GM18508 (cell line): Measurements from ENCODE around the gene CRAT.

Source experiments
- ATAC-seq: cut with Tn5 transposase; IDR thresholded peaks from one replicate; pipeline ENCODE4 v1.9.1; 2021; ENCODE audit warnings: moderate number of reproducible peaks; ENCODE audit not compliant: insufficient read depth, unreplicated experiment

CRAT gene

GRCh38 chr9:129110740-129111527 is at the start of gene CRAT, which contains the start of gene PTPA:
CRAT (minus strand) TSS chr9:129110793; CDS start chr9:129110509, 284 bp downstream.
PTPA (plus strand) TSS chr9:129111415; CDS start chr9:129111601, 186 bp downstream.
- no peak for ATAC-seq

DNA sequence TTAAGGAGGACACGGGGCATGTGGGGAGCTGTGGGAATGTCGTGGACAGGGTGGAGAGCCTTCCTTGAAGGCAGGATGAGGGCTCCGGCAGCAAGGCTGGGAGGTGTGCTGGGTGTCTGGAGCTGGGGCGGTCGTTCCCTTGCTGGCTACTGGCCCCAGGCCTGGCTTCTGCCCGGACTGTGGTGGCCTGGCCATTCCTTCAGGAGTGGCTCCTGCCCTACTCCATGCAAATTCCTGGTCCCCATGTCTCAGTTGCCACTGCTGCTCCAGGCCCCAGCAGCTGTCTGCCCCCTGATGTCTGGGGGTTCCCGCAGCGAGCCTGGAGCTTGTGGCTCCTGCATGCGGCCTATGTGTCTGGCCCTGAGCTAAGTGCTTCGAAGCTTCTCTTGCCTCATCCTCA is 45.6 kb upstream of the CRAT start:
- no peak for ATAC-seq

DNA sequence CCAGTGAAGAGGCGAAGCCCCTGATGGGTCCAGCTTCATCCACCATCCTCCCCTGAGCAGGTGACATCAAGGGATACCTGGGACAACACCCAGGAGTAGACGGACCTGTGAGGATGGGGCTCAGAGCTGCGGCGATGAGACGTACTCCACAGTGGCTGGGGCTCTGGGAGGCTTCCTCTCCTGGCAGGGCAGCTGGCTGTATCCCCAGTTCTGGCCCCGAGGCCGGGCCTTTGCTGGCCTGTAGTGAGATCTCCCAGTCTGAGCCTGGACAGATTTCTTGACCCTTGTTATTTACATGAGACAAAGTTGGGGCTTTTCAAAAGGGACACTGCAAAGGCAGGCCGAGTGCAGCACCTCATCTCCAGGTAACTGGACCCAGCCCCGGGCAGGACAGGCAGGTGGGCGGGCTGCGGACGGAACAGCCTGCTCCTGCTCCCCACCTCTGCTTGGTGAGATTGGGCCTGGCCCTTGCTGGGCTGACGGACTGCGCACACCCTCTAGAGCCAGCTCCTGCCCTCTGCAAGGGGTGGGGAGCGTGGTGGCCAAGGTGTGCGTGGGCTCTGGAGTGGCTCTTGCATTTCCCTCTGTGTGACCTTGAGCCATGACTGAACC is 44.4 kb upstream of the CRAT start:
- no peak for ATAC-seq

GRCh38 chr9:129151469-129151868 is 40.9 kb upstream of the CRAT start:
- no peak for ATAC-seq

GRCh38 chr9:129150672-129151211 is 40.1 kb upstream of the CRAT start:
- no peak for ATAC-seq

DNA sequence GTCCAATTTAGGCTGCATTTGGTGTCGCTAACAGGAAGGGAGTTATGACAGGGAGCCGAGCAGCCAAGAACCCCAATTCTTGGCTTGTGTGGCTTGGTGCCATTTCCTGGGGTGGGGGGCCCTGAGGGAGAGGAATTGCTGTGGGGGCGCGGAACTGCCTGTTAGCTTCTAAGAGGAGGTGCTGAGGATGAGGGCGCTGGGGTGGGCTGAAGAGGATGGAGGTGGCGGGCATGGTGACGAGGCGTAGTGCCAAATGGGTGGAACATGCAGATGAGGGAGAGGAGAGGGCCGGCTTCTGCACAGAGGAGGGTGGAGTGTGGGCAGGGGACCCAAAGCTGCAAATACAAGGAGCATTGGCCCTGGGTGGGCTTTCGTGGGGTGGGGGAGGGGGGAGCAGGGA is 39.5 kb upstream of the CRAT start:
- no peak for ATAC-seq

DNA sequence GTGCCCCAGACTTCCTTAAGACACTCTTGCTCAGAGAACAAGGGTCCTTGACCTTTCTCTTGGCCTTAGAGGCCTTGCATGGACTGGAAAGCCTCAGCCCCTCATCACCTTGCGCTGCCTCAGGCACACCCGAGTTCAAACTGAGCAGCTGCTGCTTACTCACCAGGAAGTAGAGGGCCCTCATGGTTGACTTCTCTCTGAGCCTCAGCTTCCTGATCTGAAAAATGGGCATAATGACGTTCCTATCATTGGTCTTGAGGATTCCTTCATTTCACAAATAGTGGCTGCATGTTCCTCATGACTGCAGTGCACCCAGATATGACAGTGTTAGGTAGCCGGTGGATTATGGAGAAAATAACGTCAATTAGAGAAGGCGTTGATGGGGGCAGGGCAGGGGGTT is 38.8 kb upstream of the CRAT start:
- no peak for ATAC-seq

GRCh38 chr9:129148463-129149204 is 38.0 kb upstream of the CRAT start:
- no peak for ATAC-seq

GRCh38 chr9:129146441-129146941 is 35.9 kb upstream of the CRAT start:
- ATAC-seq = no peak

GRCh38 chr9:129145841-129146292 is 35.3 kb upstream of the CRAT start:
- no peak for ATAC-seq

GRCh38 chr9:129145316-129145715 is 34.7 kb upstream of the CRAT start:
- ATAC-seq = no peak

- no peak for ATAC-seq
Measured at GRCh38 chr9:129143031-129143927, 32.7 kb upstream of the CRAT start.

DNA sequence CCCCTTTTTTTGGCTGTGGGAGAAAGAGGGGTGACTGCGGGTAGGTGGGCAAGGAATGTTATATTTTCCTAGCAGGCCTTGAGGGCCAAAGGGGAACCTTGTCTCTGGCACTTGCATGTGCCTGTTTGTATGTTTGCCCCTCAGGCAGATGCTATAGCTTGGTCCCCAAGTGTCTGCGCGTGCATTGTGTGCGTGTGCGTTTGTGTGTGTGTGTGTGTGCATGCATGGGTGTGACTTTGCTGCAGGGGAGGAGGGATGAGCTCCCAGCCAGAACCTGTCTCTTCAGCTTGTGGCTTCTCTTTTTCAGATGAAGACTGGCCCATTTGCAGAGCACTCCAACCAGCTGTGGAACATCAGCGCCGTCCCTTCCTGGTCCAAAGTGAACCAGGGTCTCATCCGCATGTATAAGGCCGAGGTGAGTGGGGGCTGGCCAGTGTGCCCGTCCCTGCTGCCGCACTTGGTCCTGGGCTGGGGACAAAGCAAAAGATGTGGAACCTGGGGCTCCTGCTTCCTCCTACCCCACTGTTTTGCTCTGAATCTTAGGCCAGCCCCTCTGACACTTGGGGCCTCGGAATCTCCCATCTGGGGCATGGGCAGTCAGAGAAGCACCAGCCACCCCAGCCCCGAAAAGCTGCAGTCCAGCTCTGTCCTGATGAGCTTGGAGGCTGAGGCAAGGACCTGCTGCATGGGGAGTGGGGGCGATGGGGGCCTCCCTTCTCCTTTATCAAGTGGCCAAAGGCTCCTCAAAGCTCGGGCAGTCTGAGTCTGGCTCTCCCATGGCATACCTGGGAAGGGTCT is 31.7 kb upstream of the CRAT start:
- no peak for ATAC-seq

GRCh38 chr9:129141066-129142041 is 30.8 kb upstream of the CRAT start:
- no peak for ATAC-seq

DNA sequence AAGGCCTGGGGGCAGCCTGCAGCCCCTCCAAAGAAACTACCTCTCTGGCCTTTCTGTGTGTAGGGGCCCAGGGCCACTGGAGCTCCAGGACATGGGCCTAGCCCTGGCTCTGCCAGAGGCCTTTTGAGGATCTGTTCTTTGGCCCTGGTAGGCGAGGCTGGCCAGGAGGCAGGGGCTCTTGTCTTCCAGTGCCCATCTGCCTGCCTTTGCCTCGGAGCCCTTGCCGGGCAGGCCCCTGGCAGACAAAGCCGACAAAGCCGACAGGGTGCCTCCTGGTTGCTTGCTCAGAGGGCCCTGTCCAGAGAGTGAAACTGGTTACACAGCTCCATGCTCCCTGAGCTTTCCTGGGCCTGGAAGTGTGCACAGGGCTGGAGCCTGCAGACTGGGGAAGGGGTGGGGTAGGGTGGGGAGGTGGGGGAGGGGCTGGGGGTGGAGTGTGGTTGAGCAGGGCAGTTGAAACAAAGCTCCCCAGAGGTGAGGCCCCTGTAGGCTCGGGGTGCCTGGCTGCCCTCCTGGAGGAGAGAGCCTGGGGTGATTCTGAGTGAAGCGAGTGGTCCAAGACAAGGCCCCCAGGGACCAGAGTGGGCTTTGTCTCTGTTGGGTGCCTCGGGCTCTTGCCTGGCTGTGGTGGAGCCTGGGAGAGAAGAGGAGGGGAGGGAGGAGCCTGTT is 29.9 kb upstream of the CRAT start:
- ATAC-seq = peak; percentile 2

DNA sequence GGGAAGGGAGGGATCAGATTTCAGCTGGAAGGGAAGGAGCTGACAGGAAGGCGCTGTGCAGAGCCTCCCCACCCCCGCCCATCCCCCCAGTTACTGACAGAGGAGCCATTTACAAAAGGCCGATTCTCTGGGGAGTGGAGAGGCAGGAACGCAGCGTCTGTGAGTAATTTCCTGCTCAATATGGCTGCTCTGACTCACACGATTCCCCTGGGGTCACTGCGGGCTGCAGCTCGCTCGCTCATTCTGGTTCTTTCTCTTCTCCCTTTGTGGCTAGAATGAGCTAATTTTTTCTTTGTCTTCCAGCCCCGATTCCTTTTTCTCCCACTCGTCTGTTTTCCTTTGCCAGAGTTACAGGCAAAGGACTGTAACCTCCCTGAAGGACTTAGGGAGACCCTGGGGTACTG is 29.4 kb upstream of the CRAT start:
- ATAC-seq = peak; percentile 43
